ENCODE measurements around the gene TLE1.
"Not testable (repeated sequence)": the region's sequence is repeated elsewhere in the genome, so short reads cannot be mapped to it uniquely, and the experiment has no call there.

TLE1 gene

DNA sequence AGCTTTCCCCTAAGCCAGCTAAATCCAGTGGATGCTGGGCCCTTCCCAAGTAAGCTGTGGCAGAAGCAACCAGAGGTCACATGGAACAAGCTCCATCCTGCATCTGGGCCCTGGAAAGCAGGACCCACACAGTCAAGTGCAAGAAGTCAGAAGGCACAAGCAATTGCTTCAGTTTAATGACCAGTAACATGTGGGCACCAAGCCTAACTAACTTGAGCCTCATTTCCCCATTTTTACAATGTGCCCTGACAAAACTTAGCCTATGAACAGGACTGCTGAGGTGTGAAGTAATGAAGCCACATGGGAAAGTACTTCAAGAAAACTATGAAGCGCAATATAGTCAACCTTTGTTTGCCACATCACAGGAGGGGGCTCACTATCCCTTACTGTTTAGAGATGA is 90.5 kb downstream of the TLE1 start:
- no peak for DNase-seq

DNA sequence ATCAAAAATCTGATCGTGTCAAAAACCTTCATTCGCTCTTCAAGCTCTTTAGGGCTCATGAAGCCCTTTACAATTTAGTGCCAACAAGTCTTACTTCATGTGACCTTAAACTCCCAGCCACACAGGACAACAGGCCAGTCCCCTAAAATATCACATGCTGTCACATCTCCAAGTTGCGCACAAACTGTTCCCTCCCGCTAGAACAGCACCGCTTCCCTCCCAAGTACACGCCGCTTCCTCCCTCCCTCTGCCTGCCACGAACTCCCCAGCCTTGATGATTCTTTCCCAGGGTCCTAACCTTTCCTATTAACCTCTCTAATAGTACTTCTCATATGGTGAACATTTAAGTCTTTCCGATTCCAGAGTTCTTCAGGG is 91.2 kb downstream of the TLE1 start:
- no peak for DNase-seq

- no peak for DNase-seq
These were observed 91.8 kb downstream of the TLE1 start for GRCh38 chr9:81597419-81598122.

DNA sequence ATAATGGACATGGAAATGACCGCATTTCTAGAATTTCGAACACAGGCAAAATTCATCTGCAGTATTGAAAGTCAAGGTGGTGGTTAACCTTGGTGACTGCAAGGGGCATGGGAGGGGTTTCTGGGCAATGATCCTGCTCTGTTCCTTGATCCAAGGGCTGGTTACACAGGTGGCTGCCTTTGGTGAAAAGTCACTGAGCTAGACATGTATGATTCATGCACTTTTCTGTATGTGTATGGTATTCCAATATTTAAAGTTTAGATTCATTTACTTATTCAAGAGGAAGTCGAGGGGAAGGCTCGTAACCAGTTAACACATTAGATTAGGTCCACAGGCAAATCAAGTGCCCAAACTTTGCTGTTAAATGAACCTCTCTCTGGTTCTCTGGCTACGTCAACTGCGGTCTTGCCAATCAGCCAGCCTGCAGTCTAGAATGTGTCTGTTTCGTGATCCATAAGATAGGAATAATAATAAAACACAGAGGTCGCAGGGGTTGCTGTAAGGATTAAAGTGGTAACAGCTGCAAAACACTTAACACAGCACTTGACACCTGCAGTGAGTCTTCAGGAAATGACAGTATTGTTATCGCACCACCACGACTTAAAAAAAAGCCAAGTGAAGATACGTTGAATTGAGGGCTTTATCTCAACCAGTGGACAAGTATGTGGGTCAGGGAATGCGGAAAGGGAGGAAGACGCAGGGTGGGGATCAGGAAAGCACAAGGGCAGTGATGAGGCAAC is 92.5 kb downstream of the TLE1 start:
- no peak for DNase-seq

DNA sequence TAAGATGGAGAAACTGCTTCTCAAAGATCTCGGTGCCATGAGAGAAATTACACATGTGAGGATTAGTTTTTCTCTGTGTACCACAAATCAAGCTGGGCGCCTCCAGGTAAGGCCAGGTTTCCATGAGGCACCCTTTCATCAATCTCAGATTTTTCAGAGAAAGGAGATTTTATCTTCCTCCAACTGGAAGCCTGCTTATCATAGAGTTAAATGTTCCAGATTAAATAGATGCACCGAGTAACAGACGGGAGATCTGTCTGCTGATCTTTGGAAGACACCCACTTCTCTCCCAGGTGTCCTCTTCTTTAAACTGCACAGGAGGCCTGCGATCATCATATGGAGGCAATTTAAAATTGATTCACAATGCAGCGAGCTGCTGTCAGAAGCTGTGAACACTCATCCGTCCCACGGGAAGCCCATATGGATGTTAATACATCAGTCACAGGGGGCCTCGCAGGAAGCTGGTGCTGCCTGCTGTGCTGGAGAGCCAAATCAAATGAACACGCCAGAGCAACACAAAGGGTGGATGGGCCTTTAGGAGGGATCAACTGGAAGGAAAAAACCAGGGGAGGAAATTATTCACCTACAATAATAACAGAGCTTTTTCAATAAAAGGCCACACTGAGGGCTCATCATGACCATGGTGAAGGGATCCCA is 93.3 kb downstream of the TLE1 start:
- no peak for DNase-seq

- DNase-seq = not testable (repeated sequence)
These were observed 94.1 kb downstream of the TLE1 start for GRCh38 chr9:81595293-81595692.

DNA sequence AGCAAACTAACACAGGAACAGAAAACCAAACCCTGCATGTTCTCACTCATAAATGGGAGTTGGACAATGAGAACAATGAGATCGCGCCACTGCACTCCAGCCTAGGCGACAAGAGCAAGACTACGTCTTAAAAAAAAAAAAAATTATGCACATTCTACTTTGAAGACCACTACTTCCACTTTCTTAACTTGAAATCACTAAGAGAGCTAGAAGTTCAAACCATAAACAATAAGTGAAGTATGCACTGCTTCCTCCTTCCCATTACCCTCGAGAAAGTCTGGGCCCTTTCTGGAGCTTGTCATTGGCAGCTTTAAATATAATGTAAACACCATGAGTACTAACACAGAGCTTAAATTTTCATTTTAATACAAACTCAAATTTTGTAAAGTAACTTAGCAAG is 94.9 kb downstream of the TLE1 start:
- DNase-seq = no peak

DNA sequence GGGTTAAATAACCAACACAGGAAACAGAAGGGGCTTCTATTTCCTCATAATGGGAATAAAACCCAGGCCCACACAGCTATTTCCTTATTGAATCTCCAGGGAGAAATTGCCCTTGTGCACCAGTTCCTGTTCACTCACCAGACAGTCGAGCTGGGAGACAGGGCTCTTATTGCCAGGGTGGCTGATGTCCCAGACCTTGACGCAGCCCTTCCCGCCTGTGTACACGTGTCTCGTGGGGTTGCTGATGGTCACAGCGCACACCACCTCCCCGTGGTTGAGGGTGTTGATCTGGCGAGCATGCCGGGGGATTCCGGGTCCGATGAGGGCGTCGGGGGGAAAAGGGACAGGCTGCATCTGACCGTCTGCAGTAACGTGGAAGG is 96.5 kb downstream of the TLE1 start:
- DNase-seq = no peak

GRCh38 chr9:81591791-81592190 is 97.6 kb downstream of the TLE1 start:
- DNase-seq = no peak

GRCh38 chr9:81590688-81591087 is 98.7 kb downstream of the TLE1 start:
- no peak for DNase-seq

- no peak for DNase-seq
These were observed 99.5 kb downstream of the TLE1 start for GRCh38 chr9:81589819-81590218.

DNA sequence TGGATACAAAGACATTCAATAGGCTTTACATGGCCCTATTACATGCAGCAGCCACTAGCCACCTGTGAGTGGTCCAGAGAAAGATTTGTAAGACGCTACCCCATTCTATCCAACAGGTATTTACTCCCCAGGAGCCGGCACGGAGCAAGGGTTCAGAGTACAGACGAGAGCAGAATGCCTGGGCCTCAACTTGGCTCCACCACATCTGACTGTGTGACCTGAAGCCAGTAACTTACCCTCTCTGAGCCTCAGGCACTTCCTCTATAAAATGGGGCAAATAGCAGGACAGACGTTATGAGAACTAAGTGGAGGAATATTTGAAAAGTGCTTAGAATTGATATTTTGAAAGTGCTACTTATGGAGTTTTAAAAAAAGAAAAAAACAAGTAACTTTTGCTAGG is 100.0 kb downstream of the TLE1 start:
- no peak for DNase-seq

GRCh38 chr9:81588148-81588871 is 101.0 kb downstream of the TLE1 start:
- no peak for DNase-seq

GRCh38 chr9:81586786-81587185 is 102.6 kb downstream of the TLE1 start:
- DNase-seq = no peak

- DNase-seq = no peak
These were observed 104.1 kb downstream of the TLE1 start for GRCh38 chr9:81585191-81585763.

- DNase-seq = no peak
These were observed 105.2 kb downstream of the TLE1 start for GRCh38 chr9:81584099-81584498.

DNA sequence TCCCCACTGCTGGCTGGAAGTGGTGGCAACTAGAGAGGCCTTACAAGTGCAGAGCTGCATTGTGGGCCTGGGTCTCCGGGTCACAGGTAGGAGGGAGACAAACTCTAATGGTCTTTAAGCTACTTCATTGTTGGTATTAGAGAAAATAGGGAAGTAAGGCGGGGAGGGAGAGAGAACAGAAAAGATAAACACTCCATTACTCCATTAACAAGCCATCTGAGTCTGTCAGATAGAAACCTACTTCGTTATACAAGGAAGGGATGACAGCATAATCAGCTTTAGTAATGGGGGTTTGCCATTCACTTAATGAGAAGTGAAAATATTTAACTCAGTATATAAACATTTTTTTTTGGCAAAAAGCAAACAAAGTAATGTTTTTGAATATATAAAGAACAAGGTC is 107.4 kb downstream of the TLE1 start:
- no peak for DNase-seq

GRCh38 chr9:81579381-81579780 is 110.0 kb downstream of the TLE1 start:
- DNase-seq = no peak

DNA sequence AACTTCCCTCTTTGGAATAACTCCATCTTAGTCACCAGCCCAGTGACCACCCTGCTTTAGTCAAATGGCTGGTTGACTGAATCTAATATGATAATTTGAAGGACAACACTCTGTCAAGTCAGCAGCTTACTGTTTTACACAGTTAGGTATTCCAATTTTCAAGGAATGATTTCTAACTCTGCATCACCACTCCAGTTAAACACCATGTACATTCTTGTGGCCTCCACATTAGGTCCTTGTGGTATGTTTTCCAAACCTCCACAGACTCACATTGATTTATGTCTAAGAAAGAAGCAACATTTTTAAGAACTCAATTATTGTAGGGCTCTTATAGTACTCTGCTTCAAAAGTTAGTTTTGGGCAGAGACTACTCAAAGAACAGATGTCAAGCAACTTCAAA is 110.7 kb downstream of the TLE1 start:
- no peak for DNase-seq

- DNase-seq = no peak
These were observed 113.4 kb downstream of the TLE1 start for GRCh38 chr9:81575956-81576355.

DNA sequence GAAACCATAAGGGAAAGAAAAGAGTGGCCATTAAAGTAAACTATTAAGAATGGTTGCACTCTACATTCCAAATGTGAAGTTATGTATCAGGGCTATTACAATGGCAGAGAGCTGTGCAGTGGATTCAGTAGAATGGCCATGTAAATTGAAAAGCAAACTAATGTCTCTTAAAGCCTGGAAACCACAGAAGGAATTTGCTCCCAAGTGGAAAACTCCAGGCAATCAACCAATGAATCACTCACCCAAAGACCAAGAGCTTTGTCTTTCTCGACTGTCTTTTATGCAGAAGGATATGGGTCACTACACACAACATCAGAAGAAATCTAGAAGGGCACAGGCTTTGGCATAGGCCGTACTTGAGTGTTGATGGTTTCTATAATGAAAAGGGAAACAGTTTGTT is 114.9 kb downstream of the TLE1 start:
- no peak for DNase-seq

DNA sequence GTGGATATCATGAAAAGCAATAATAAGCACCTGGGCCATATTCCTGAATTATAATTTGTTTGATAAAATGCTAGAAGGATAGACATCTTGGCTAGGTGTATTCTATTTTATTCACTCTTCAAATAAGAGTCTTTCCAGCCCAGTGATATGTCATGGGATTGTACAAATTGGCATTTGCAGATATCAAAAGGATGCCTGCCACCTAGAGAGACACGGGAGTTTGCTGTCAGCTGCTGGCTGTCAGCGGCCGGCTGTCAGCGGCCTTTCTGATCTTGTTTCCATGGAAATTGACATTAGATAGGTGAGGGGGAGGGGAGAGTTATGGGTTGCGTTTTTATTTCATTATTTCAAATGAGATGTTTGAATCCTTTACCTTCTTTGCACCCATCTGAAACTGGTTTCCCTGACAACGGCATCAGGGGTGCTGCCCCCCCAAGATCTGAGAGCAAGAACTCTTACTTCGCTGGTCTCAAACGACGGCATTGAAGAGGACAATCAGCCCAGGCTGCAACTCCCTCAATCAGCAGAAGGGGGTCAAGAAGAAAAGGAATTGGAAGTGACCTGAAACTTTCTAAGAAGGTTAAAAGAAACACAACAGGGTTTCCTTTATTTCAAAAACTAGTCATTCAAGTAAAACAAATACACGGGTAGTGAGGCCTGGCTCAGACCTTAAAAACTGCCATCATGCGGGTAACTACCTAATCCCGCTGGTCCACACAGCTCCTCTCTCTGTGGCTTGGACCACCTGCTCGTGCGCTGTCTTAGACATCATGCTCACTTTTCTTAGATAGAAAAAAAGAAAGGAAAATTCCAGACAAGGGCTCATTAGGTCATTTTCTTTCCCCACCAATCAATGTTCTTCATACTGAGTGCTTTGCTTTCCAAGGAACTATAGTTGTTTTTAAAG is 115.7 kb downstream of the TLE1 start:
- no peak for DNase-seq
